Measurements from ENCODE around the gene MRPL52.

Gene MRPL52

GRCh38 chr14:22883173-22883976 lies 53.7 kb downstream of the MRPL52 start, which contains the start of gene REM2:
REM2 (plus strand) TSS chr14:22883222; CDS start chr14:22883288, 66 bp downstream.
- DNase-seq (ENCODE audit: low read depth) = no peak

DNA sequence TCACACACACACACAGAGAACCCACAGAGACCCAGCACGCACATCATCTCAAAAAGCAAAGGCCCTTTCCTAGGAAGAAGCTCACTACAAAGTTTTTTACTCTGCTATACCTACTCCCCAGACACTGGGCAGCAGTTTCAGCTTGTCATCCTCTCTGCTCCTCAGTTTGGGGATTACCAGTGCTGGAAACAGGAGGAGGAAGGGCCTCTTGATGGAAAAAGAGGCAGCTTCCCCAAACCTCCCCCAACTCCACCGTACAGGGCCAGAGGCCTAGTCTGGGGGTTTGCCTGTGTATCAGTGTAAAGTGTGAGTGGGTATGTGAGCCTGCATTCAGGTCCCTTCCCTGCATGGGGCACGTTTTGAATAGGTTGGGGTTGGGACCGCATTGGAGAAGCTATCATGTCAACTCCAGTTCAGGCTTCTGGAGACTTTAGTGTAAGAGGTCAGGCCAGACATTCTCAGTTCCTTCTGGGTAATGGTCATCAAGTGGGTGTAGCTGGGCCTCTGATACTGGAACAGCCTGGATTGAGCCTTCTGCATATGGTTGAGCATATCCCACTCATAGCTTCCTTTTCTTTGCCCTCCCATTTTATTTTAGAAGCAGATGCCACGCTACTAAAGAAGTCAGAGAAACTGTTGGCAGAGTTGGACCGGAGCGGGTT lies 54.5 kb downstream of the MRPL52 start:
- DNase-seq (ENCODE audit: low read depth) = no peak

Data from activated gamma-delta T cell treated with anti-CD3 and anti-CD28 coated beads, Interleukin-2, amount 50 U/mL, for 16 hours (primary cell).